ENCODE data around the gene ACAP1.
"Not testable (repeated sequence)": the region's sequence is repeated elsewhere in the genome, so short reads cannot be mapped to it uniquely, and the experiment has no call there.

Gene ACAP1

DNA sequence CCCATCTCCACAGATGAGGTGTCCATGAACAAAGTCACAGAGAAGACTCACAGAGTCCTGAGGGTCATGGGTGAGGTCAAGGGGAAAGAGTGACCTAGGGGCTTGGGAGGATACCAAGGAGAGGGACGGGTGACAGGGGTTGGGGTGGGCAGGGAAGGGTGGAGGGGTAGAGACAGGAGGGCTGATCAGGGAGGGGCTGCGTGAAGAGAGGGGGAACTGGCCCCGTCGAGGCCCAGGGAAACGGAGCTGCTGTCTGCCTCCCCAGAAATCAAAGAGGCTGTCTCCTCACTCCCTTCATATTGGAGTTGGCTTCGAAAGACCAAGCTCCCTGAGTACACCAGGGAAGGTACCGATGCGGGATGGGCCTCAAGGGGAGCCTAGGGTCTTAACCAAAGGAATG, 19.2 kb downstream of the ACAP1 start:
- no peak for DNase-seq

DNA sequence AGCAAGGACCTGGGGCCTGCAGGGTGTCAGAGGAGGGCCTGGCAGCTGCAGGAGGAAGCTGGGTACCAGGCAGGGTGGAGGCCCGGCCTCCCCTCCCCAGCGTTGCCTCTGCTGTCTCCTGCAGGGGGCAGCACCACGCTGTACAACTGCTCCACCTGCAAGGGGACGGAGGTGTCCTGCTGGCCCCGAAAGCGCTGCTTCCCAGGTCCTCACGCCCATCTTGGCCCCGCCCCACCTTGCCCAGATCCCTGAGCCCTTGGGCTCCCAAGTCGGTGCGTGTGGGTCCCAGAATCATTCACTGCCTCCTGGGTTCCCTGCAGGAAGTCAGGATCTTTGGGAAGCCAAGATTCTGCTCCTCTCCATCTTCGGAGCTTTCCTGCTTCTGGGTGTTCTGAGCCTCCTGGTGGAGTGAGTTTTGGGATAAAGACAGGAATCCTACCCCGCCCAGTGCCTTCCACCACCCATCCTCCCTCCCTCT, 19.8 kb downstream of the ACAP1 start:
- peak; percentile 59 for DNase-seq

DNA sequence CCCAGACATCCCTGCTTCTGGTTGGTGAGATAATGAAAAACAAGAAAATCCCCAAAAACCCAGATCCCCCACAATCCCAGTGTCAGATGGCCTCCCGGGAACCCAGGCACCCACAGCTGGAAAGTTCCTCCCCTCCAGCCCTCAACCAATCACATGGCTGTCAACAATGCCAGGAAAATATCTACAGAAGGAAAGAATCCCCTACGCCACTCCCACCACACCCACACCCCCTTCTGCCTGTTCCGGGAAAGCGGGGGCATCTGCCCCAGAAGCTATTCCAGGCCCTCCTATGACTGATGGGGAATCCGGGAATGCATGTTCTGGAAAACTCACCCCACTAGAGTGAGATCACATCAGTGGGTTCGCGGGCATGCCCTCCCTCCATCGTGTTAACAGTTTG, 20.4 kb downstream of the ACAP1 start:
- no peak for DNase-seq

DNA sequence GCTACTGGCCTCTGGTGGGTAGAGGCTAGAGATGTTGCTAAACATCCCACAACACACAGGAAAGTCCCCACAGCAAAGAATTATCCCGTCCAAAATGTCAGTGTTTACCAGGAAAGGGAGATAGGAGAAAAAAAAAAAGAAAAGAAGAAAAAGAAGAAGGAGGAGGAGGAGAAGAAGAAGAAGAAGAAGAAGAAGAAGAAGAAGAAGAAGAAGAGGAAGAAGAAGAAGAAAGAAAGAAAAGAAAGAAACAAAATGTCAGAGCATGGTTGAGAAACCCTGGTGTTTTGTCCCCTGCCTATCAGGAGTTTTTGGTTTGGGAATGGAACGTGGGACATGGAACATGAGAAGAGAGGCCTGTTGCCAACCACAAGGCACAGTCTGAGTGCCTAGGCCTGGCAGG, 21.1 kb downstream of the ACAP1 start:
- DNase-seq, result no peak

DNA sequence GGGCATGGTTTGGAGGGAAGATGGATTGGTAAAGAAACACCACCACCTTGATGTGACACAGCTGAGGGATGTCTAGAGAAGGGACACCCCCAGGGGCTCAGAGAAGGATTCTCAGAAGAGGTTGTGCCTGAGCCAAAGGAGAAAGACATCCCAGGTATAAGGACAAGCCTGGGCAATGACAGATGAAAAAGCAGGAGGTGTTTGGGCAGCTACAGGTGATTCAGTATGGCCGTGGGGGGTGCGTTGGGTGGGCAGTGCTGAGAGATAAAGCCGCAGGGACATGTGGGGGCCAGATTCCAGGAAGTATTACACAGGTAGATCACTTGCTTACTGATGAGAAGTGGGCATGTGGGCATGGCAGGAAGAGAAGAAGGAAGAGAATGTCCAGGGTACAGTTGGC, 25.6 kb downstream of the ACAP1 start:
- DNase-seq, result no peak

DNA sequence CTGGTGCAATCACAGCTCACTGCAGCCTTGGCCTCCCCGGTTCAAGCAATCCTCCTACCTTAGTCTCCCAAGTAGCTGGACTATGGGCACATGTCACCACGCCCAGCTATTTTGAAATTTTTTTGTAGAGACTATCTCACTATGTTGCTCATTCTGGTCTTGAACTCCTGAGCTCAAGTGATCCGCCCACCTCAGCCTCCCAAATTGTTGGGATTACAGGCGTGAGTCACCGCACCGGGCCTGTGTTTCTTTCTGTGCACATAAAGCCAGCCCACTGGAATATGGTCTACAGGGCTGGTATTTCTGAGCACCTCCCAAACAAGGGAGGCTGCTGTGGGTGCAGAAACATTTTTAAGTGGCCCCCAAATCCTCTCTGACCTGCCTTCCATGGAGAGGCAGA, 27.0 kb downstream of the ACAP1 start:
- no peak for DNase-seq

DNA sequence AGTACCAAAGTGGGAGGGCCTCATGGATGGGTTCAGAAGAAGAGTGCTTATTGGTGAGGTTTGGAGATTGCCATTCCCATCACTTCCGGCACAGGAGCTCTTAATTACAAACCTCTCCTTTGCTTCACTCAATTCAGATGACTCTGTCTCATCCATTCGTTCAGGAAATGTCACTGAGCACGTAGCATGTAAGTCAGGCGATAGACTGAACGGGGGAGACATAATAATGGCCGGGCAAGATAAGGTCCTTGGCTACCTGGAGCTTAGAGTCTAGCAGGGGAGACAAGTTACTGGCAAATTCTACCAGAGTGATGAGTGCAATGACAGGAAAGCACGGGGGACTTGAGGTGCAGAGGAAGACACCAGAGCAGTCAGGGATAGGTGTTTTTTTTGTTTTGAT, 29.6 kb downstream of the ACAP1 start:
- DNase-seq, result not testable (repeated sequence)

DNA sequence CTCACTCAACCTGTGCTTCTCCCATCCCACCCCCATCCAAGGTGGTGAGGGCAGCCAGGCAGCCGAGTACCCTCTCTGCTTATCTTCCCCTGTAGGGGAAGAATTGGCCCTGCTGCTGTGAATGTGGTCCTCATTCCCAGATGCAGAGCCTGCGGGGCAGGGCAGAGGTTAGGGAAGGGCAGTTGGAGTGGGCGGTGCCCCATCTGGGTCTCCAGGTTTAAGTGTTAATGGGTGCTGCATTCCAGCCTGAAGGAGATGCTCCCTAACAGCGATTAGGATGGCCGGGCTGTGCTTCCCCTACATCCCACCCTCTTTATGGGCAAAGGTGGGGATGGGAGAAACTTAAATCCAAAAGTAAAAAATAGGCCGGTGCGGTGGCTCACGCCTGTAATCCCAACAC, 30.8 kb downstream of the ACAP1 start:
- no peak for DNase-seq

DNA sequence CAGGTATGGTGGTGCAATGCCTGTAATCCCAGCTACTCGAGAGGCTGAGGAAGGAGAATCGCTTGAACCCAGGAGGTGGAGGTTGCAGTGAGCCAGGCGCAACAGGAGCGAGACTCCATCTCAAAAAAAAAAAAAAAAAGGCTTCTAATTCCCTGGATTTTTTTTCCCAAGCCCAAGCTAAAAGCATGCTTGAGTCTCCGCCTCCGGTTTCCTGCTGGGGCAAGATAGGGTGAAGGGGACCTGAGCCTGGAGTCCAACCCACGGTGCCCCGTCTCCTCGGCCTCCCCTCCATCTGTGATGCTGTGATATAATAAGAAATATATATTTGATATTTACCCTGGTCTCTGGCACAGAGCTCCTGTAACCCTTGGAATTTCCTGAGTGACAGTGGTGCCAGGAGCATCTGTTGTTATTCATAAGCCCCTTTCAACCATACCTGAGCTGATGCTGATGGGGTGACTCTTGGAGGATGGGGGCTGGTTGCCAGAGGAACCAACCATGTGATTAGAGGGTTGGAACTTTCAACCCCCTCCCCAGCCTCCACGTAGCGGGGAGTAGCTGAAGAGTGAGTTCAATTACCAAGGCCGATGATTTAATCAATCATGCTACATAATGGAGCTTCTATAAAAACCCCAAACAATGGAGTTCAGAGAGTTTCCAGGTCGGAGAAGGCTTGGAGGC, 31.7 kb downstream of the ACAP1 start:
- no peak for DNase-seq

DNA sequence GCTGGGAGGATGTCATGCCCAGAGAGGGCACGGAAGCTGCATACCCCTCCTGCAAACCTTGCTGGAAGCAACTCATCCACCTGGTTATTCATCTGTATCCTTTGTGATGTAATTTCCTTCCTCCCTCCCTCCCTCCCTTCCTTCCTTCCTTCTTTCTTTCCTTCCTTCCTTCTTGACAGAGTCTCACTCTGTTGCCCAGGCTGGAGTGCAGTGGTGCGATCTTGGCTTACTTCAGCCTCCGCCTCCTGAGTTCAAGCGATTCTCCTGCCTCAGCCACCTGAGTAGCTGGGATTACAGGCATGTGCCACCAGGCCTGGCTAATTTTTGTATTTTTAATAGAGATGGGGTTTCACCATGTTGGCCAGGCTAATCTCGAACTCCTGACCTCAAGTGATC, 32.3 kb downstream of the ACAP1 start:
- not testable (repeated sequence) for DNase-seq

DNA sequence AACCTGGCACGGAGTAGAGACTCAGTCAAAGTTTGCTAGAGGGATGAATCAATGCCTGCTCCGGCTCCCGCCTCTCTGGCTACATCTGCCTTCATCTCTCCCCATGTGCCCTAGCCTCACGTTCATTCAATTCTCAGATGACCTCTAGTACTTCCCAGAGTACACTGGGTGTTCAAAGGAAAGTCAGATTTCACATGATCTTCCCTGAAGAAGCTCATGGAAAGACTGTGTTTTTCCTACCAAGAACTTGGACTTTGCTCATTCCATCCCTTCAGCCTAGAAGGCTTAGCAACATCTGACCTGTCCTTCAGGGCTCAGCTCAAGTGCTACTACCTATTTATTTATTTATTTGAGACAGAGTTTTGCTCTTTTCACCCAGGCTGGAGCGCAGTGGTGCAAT, 33.5 kb downstream of the ACAP1 start:
- DNase-seq, result no peak

DNA sequence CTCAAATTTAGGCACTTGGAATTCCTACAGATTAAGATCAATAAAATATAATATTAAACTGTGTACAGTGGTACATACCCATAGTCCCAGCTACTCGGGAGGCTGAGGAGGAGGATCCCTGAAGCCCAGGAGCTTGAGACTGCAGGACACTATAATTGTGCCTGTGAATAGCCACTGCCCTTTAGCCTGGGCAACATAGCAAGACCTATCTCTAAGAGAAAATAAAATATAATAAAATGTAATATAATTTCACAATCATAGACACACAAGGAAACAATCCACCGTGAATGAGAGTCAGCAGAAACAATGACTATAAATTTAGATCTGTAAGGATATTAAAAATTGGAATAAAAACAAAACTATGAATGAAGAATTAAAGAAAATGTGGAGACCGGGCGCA, 34.5 kb downstream of the ACAP1 start:
- no peak for DNase-seq

DNA sequence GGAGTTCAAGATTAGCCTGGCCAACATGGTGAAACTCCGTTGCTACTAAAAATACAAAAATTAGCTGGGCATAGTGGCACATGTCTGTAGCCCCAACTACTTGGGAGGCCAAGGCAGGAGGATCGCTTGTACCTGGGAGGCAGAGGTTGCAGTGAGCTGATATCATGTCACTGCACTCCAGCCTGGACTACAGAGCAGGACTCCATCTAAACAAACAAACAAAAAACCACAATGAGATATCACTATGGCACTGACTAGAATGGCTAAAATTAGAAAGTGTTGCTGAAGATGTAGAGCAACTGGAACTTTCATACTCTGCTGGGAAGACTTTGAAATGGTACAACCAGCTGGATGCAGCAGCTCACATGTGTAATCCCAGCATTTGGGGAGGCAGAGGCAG, 38.0 kb downstream of the ACAP1 start:
- DNase-seq, result no peak

DNA sequence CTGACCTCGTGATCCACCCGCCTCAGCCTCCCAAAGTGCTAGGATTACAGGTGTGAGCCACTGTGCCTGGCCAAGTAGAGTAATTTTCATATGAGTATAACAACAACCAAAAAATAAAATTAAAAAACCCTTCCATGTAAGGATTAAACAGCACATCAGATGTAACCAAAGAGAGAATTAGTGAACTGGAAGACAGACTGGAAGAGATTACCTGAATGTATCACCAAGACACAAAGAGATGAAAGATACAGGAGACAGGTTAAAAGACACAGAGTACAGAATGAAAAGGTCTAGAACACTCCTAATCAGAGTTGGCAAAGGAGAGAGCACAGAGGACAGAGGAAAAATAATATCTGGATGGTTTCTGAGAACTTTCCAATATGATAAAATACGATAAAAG, 42.8 kb downstream of the ACAP1 start:
- no peak for DNase-seq

DNA sequence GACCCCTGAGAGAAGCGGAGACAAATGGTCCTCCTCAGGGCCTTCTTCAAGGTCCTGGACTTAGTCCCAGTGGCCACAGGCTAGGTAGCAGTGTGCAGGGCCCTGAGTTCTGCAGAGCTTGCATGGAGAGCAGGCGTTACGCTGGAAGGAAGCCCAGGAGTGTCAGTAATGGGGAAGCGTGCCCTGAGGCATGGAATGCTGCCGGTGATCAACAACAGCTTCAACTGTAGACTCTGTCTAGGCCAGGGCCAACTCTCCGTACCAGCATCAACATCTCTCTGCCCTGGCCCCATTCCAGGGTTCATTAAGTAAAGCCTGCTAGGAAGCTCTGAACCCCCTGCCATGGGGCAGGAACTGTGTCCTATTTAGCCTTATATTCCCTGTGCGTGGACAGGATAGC, 44.0 kb downstream of the ACAP1 start:
- no peak for DNase-seq

DNA sequence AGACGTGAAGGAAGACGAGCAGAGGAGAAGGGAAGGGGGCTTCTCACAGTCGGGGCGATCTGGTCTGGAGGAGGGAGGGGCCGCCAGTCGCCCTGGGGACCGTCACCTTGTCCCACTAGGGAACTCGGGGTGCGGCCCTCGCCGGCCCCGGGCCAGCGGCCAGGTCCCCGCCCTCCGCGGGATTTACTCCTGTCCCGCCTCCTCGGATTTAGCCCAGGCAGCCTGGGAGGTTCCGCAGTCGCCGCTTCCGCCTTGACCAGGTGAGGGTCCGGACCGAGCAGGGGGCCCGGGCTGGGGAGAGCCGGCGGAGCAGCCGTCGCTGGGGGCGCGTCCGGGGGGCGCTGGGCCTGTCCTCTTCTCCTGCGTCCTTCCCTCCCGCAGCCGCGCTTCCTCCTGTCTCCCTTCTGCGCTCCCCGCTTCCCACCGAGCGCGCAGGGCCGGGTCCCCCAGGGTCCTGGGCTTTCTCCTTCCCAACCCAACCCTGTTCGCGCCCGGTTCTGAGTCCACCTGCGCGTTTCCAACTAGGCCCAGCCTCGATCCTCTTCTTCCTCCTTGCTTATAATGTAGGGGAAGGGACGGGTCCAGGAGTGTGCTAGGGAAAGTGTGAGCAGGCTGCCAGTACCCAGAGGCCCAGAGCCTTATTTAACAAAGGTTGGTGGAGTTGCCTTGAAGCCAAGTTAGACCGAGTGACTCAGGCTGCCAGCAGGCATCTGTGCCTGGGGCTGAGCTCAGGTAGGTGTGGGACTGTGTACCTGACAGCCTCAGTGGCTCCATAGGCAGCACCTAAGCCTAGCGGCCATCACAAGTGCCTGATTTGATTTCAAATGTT, 44.7 kb downstream of the ACAP1 start, which contains the start of gene TNK1:
Gene TNK1 (plus strand): TSS at position 235 of the 829 bp plus-strand sequence. CDS start 1,838 bp downstream, outside the sequence.
- no peak for DNase-seq

DNA sequence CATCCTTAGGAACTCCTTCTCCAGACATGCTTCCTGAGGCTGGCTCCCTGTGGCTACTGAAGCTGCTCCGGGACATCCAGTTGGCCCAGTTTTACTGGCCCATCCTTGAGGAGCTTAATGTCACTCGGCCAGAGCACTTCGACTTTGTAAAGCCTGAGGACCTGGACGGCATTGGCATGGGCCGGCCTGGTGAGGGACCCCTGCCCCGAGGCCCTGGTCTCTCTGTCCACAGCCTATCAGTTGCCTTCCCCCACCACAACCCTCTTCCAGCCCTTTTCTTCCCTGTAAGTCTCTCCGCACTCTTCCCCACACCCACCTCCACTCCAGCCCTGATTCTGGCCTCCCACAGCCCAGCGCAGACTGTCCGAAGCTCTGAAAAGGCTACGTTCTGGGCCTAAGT, 46.6 kb downstream of the ACAP1 start:
- no peak for DNase-seq

DNA sequence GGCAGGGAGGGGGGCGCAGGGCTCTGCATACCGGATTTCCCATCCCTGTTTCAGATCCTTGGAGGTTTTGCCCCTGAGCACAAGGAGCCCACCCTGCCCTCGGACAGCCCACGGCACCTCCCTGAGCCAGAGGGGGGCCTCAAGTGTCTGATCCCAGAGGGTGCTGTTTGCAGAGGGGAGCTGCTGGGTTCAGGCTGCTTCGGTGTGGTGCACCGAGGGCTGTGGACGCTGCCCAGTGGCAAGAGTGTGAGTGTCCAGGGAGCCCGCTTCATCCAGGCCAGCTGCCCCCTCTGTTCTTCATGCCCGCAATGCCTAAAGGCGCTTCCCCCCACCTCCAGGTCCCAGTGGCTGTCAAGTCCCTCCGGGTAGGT, 47.0 kb downstream of the ACAP1 start:
- DNase-seq, result no peak

DNA sequence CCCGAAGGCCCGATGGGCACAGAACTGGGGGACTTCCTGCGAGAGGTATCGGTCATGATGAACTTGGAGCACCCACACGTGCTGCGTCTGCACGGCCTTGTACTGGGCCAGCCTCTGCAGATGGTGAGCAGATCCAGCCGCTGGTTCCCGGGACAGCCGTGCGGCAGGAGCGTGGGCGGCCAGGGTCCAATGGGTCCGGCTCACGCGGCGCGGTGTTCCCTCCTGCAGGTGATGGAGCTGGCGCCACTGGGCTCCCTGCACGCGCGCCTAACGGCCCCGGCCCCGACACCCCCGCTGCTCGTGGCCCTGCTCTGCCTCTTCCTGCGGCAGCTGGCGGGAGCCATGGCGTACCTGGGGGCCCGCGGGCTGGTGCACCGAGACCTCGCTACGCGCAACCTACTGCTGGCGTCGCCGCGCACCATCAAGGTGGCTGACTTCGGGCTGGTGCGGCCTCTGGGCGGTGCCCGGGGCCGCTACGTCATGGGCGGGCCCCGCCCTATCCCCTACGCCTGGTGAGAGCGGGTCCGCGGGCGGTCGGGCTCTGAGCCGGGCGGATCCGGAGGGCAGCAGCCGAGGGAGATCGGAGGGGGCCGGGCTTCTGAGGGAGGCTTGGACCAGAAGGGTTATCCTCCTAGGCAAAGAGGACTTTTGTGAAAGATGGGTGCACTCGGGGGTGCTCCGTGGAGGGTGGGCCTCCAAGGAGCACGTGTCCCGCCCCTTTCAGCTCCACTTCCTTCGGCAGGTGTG, 47.6 kb downstream of the ACAP1 start:
- no peak for DNase-seq

DNA sequence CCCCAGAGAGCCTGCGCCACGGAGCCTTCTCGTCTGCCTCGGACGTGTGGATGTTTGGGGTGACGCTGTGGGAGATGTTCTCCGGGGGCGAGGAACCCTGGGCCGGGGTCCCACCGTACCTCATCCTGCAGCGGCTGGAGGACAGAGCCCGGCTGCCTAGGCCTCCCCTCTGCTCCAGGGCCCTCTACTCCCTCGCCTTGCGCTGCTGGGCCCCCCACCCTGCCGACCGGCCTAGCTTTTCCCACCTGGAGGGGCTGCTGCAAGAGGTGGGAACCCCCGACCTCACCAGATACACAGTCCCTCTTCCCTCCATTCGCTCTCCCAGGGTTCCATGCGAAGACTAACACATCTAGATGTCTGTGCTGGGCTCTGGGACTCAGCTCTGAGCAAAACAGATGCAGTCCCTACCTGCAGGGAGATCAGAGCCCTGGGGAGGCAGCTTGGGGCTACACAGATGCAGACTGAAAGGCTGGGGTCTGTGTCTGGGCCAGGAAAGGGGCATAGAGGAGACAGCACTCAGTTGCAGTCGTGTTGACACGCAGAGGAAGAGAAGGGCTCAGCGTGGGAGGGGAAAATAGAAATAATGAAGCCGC, 48.3 kb downstream of the ACAP1 start:
- DNase-seq, result no peak

DNA sequence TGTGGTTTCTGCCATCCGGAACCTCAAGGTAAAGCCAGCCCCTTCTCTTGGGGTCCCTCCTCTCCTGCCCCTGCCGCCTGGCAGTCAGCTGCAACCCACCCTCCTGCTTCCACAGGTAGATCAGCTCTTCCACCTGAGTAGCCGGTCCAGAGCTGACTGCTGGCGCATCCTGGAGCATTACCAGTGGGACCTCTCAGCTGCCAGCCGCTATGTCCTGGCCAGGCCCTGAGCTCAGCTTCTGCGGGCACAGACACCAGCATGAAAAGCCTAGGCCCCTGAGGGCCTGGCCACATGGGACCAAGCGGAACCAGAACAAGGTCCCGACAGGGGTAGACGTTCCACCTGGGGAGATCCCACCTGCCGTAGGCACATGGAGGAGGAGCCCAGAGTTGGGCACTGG, 52.5 kb downstream of the ACAP1 start:
- no peak for DNase-seq

DNA sequence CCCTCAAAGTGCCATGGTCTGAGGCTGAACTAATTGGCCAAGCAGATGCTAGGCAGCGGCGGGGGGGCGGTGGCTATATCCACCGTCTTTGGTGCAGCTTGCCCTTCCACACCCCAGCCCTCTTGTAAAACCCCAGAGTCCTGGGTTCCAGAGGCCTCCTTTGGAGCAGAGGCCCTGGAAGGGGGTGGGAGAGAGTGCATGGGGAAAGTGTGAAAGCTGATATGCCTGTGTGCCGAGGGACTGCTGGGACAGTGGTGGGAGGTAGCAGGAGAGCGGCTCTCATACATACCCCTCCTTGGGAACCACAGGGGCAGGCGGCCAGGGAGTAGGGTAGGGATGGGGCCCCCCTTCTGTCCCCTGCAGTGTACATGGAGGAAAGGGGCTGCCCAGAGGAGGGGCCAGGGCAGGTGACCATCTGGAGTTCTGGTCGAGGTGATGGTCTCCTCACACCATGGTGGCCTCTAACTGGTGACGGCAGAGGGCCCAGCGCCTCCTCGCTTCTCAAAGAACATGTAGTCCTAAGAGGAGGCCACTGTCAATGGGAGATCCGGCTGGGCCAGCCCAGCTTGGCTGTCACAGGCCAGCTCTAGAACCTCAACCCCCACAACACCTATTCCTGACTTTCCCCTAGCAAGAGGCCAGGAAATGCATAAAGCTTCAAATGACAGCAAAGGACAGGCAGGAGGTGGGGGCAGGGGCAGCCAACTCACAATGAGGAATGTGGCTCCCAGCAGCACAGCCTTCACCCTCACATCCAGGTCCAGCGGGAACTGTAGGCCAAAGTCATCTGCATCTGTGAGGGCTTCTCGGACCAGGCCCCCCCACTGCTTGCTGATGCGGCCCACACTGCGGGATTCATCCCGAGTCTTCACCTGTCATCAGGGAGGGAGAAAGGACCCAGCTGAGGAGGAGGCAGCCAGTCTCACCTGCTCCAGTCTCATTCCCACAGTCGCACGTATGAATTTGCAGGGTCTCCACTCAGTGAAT, 53.9 kb downstream of the ACAP1 start:
- no peak for DNase-seq
